HFFc6 (cell line): ENCODE measurements around the gene CDK6. TPM values are rescaled to one million over a fixed set of nuclear protein-coding genes. Genes with fewer than 3 reads are reported as not detected.

Experiments
- DNase-seq: peaks from one replicate; pipeline ENCODE4 v3.0.0-alpha.2; 2018
- H3K27ac Mint-ChIP-seq: 2 replicates; pipeline ENCODE4 v1.8.0; 2020; ENCODE audit warnings: mild to moderate bottlenecking, mixed read lengths
- H3K27me3 Mint-ChIP-seq: 2 replicates; pipeline ENCODE4 v1.8.0; 2021; ENCODE audit warnings: mild to moderate bottlenecking, moderate library complexity, mixed read lengths; ENCODE audit not compliant: insufficient read depth
- H3K36me3 Mint-ChIP-seq: 2 replicates; pipeline ENCODE4 v1.8.0; 2021; ENCODE audit warnings: low read depth, mixed read lengths
- H3K4me1 Mint-ChIP-seq: 2 replicates; pipeline ENCODE4 v1.8.0; 2020; ENCODE audit warnings: low read depth, mixed read lengths
- H3K4me3 Mint-ChIP-seq: 2 replicates; pipeline ENCODE4 v1.8.0; 2020; ENCODE audit warnings: mild to moderate bottlenecking, moderate library complexity, mixed read lengths
- H3K9me3 Mint-ChIP-seq: 2 replicates; pipeline ENCODE4 v1.8.0; 2020; ENCODE audit warnings: mild to moderate bottlenecking, mixed read lengths
- CTCF ChIP-seq: fragments of 200-600 bp; sonication (generic); IDR thresholded peaks from 2 replicates; pipeline ENCODE4 v1.5.0; 2021; ENCODE audit warnings: antibody characterized with exemption, mild to moderate bottlenecking
- total RNA-seq, 6 experiments: library from RNA; stranded (reverse); fragmentation: NEBNext Ultra II Directional; extraction: Animal tissue kit (Norgen Biotek cat#: 25700); gene quantifications; 2 replicates in 1 of 6; 3 replicates in 5 of 6; pipeline ENCODE4 v1.2.3, GENCODE V29; 2021

CDK6 gene
- total RNA-seq, 6 experiments from 2014 or later: 54.5 to 90.0 (median 58.9) TPM

- H3K27ac Mint-ChIP-seq: peak overlapping the region; percentile 33; the same call in 1 of the 2 replicates
- no peak for TF ChIP-seq CTCF
- no peak overlapping the region for H3K4me3 Mint-ChIP-seq
- H3K27me3 Mint-ChIP-seq: no peaks in the 10 kb centered on the region; the same call in none of the 2 replicates
- H3K36me3 Mint-ChIP-seq: peaks cover 36% of the 10 kb centered on the region
- no peak for DNase-seq
- no peaks in the 10 kb centered on the region for H3K4me1 Mint-ChIP-seq
- H3K9me3 Mint-ChIP-seq: no peaks in the 10 kb centered on the region
Observed at GRCh38 chr7:92576296-92576695, 260.1 kb downstream of the CDK6 start.

GRCh38 chr7:92569137-92569536 lies 267.2 kb downstream of the CDK6 start:
- no peaks in the 10 kb centered on the region for H3K27me3 Mint-ChIP-seq
- no peak overlapping the region for H3K4me3 Mint-ChIP-seq
- DNase-seq: no peak
- peaks cover 31% of the 10 kb centered on the region for H3K36me3 Mint-ChIP-seq
- TF ChIP-seq CTCF: no peak
- no peak overlapping the region for H3K27ac Mint-ChIP-seq
- no peaks in the 10 kb centered on the region for H3K9me3 Mint-ChIP-seq
- H3K4me1 Mint-ChIP-seq: peaks cover 1% of the 10 kb centered on the region; the same call in 1 of the 2 replicates

GRCh38 chr7:92567460-92567859 lies 268.9 kb downstream of the CDK6 start:
- Mint-ChIP-seq H3K36me3 (peaks cover 38% of the 10 kb centered on the region), H3K4me1 (peaks cover 13% of the 10 kb centered on the region), H3K9me3 (no peaks in the 10 kb centered on the region), H3K4me3 (no peak overlapping the region), H3K27ac (peak overlapping the region; percentile 19; the same call in 1 of the 2 replicates), H3K27me3 (no peaks in the 10 kb centered on the region)
- peak; percentile 6 for DNase-seq
- no peak for TF ChIP-seq CTCF

- DNase-seq: no peak
- TF ChIP-seq CTCF: no peak
- no peaks in the 10 kb centered on the region; the same call in 1 of the 2 replicates for H3K27me3 Mint-ChIP-seq
- peak overlapping the region; percentile 40 for H3K27ac Mint-ChIP-seq
- H3K4me3 Mint-ChIP-seq: no peak overlapping the region
- H3K4me1 Mint-ChIP-seq: peaks cover 13% of the 10 kb centered on the region
- H3K9me3 Mint-ChIP-seq: no peaks in the 10 kb centered on the region
- H3K36me3 Mint-ChIP-seq: peaks cover 30% of the 10 kb centered on the region
Observed at GRCh38 chr7:92563345-92563744, 273.0 kb downstream of the CDK6 start.

GRCh38 chr7:92560602-92561001 lies 275.8 kb downstream of the CDK6 start:
- Mint-ChIP-seq H3K4me1 (peaks cover 13% of the 10 kb centered on the region), H3K27me3 (no peaks in the 10 kb centered on the region; the same call in 1 of the 2 replicates), H3K4me3 (no peak overlapping the region), H3K36me3 (peaks cover 18% of the 10 kb centered on the region), H3K27ac (no peak overlapping the region), H3K9me3 (no peaks in the 10 kb centered on the region)
- DNase-seq: no peak
- TF ChIP-seq CTCF: no peak
